Inferior parietal cortex (tissue), 1 donor: ENCODE measurements around the gene FCHO2.
A peak's percentile ranks its signal among the peaks of the same experiment; 100 is the strongest.
"Not testable (repeated sequence)": the region's sequence is repeated elsewhere in the genome, so short reads cannot be mapped to it uniquely, and the experiment has no call there.

Experiments used
- DNase-seq: peaks from one replicate; pipeline ENCODE4 v3.0.0-alpha.2; 2016; ENCODE audit errors: extremely low spot score

The FCHO2 gene

GRCh38 chr5:72955768-72956323 is at the start of gene FCHO2:
FCHO2 (plus strand) TSS chr5:72956041; CDS start chr5:72956097, 56 bp downstream.
- peak; percentile 96 for DNase-seq

GRCh38 chr5:72906806-72907205 is 49.0 kb upstream of the FCHO2 start:
- DNase-seq, result no peak

GRCh38 chr5:72908664-72909063 is 47.2 kb upstream of the FCHO2 start:
- no peak for DNase-seq

- DNase-seq, result no peak
Measured at GRCh38 chr5:72917371-72917776, 38.5 kb upstream of the FCHO2 start.

DNA sequence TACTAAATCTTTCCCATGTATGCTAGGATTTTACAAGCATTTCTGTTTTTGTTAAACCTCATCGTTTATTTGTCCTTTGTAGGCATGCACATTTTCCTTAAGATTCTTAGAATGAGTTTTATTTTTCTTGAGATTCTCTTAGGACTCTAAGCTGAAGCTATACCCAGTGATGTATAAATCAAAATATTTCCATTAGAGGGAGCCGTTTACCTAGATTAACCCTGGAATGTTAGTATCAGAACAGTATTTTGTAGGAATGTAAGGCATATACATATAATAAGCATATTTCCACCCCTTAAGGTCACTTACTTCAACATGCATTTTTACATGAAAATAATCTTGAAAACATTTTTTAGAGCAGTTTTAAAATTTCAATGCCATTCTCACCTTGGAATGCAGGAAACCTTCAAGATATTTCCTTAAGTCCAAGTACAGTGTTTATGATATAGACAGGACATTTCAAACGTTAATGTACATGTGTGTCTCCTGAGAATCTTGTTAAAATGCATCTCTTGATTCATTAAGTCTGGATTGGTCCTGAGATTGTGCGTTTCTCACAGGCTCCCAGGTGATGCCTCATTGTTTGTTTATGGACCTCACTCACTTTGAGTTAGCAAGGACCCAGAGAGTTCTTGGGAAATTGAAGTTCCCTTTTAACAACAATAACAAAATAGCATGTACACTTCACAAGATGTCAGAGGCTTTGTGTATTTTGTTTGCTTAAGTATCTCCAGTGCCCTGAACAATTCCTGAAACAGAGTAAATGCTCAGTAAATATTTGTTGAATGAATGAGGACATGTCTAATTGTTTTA is 34.9 kb upstream of the FCHO2 start:
- DNase-seq, result no peak

GRCh38 chr5:72921886-72922285 is 34.0 kb upstream of the FCHO2 start:
- DNase-seq, result no peak

DNA sequence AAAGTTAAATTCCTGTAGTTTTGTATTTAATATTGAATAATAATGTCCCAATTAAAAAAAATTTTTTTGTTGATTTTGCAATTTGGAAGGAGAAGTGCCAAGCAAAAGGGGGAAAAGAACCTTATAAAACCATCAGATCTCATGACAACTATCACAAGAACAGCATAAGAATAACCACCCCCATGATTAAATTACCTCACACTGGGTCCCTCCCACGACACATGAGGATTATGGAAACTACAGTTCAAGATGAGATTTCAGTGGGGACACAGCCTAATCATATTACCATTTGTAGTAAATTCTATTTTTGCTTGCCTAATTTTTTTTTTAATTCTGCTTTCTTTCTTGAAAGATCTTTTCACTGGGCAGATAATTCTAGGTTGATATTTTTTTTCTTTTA is 33.4 kb upstream of the FCHO2 start:
- no peak for DNase-seq

- DNase-seq, result no peak
Measured at GRCh38 chr5:72925336-72926010, 30.4 kb upstream of the FCHO2 start.

DNA sequence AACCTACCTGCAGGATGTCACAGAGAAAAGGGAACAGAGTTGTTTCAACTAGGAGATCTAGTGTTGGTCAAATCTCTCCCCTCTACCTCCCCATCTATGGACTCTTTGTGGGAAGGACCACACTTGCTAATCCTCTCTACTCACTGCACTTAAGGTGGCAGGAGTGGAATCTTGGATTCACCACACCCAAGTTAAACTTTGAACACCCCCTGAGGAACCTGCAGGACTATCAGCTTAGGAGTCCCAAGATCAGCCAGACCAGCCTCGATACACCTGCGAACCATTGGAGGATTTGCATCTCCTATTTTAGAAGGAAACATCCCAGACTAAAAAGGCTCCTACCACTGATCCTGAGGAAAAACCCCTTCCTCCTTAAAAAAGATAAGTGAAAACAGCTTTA is 23.2 kb upstream of the FCHO2 start:
- not testable (repeated sequence) for DNase-seq

- DNase-seq, result not testable (repeated sequence)
Measured at GRCh38 chr5:72934953-72935725, 20.7 kb upstream of the FCHO2 start.

DNA sequence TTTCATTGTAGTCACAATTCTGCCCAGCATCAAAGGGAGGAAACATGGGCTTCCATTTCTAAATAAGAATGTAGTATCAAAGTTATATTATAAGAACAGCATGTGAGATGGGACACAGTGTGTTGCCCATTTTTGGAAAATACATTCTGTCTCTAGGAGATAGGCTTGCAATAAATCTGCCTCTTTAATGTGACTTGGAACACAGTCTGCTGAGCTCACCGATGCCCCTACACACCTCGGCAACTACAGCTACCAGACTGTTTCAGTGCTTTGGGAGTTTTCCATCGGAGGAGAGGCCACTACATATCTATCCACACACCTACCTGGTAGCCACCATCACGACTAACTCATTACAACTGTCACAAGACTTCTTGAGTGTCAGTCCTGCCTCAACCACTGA is 18.9 kb upstream of the FCHO2 start:
- DNase-seq, result no peak

- DNase-seq, result no peak
Measured at GRCh38 chr5:72937517-72938061, 18.3 kb upstream of the FCHO2 start.

DNA sequence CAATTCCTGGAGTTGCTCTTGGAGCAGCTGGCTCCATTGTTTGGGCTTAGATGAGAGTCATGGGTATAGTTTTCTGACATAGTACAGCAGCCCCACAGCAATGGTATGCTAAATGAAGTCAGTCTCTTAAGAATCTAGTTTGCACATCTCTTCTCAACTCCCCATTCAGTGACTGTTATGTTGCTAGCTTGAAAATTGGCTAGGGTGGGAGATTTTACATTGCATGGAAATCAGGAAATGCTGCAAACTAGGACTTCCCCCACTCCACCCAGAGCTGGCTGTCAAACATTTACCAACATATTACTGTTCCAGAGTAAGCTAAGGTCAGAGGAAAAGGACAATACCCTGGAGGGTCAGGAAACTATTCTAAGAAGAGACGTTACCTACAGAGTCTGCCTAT is 17.6 kb upstream of the FCHO2 start:
- DNase-seq, result no peak

GRCh38 chr5:72940082-72940481 is 15.8 kb upstream of the FCHO2 start:
- DNase-seq, result no peak

DNA sequence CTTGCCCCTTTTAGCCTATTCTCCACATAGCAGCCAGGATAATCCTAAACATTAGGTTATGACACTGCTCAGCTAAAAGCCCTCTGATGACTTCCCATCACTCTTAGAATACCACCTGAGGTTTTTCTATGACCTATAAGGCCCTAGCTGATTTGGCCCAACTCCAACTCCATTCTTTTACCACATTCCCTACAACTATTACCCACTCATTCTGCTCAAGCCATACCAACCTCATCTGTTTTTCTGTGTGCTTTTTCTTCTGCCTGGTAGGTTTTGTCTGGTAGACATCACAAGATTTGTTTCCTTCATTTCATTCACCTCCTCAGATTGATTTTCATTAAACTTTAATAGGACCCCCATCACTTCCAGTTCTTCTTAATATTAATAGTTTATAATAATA is 12.5 kb upstream of the FCHO2 start:
- DNase-seq, result no peak

DNA sequence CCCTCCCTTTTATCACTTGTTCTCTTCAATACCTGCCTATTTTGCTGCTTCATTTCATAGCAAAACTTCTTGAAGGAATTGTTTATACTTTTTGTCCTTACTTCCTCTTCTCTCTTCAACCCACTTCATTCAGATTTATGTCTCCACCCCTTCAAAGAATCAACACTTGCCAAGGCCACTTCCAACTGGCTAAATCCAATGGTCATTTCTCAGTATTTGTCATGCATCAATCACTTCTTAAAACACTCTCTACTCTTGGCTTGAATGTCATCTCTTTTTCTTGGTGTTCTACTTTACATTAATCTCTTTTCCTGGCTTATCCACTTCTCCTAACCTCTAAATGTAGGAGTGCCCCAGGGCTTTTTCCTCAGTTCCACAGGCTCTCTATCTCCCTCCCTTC is 8.3 kb upstream of the FCHO2 start:
- DNase-seq, result no peak

DNA sequence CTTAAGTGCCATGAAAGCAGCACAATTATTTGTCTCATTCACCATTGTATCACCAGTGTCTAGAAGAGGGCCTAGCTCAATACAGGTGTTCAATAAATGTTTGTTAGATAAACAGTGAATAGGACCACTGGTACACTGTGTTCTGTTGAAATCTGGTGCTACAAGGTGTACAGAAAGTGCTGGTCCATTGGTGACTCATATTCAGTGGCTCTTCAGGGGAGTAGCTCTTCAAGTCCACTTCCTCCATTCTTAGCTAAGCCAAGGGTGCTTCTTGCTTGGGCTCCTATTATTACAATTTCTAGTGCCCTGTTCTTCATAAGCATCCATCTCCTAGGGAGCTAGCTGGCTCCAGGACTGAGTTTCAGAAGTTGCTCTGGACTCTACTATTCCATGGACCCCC is 6.4 kb upstream of the FCHO2 start:
- DNase-seq, result no peak

GRCh38 chr5:72951671-72952468 is 4.0 kb upstream of the FCHO2 start:
- no peak for DNase-seq

DNA sequence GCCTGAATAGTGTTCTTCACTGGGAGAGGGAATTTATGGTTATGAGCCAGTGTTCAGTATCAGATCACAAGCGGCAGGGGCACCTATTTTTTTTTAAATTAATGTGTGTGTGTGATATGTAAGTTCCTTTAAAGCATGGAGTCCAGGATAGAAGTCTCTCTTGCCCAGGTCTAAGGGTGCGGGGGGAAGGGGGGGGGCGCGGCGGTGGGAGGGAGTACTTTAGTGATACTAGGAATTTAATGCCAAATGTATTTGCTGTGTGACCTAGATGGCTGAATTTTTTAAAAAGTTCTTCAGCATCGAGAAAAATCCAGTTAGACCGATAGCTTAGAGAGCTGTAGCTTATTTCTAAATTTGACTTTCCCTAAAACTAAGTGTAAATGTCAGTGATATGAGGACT is 1.5 kb upstream of the FCHO2 start:
- no peak for DNase-seq

GRCh38 chr5:72955143-72955767 is 586 bp upstream of the FCHO2 start:
- no peak for DNase-seq
